NCI-H2081 (cell line): Measurements from ENCODE around the gene KAT2A.

Source experiments
- DNase-seq, 2 experiments: peaks; one replicate each; lab custom pipeline; 2025; lab: John Stamatoyannopoulos, UW

Gene KAT2A

GRCh38 chr17:42094375-42095069 is 26.6 kb downstream of the KAT2A start:
- no peak for DNase-seq

GRCh38 chr17:42092939-42093338 is 28.2 kb downstream of the KAT2A start:
- DNase-seq, result no peak

- no peak for DNase-seq
These were observed 30.0 kb downstream of the KAT2A start for GRCh38 chr17:42090964-42091790.

GRCh38 chr17:42088736-42089135 is 32.4 kb downstream of the KAT2A start:
- DNase-seq, result no peak

GRCh38 chr17:42087736-42088705 is 33.1 kb downstream of the KAT2A start:
- DNase-seq, result peak in 1 of 2 experiments; percentile 9

GRCh38 chr17:42087042-42087701 is 34.0 kb downstream of the KAT2A start:
- no peak for DNase-seq

GRCh38 chr17:42081516-42082129 is 39.5 kb downstream of the KAT2A start:
- no peak for DNase-seq

GRCh38 chr17:42079541-42079940 is 41.6 kb downstream of the KAT2A start:
- no peak for DNase-seq

GRCh38 chr17:42078396-42079043 is 42.6 kb downstream of the KAT2A start:
- no peak for DNase-seq

GRCh38 chr17:42077755-42078154 is 43.4 kb downstream of the KAT2A start:
- no peak for DNase-seq

- no peak for DNase-seq
These were observed 44.2 kb downstream of the KAT2A start for GRCh38 chr17:42076797-42077559.

- no peak for DNase-seq
These were observed 45.4 kb downstream of the KAT2A start for GRCh38 chr17:42075789-42076188.

GRCh38 chr17:42072323-42073187 is 48.6 kb downstream of the KAT2A start:
- no peak for DNase-seq

- no peak for DNase-seq
These were observed 49.4 kb downstream of the KAT2A start for GRCh38 chr17:42071810-42072209.

GRCh38 chr17:42068979-42069378 is 52.2 kb downstream of the KAT2A start:
- no peak for DNase-seq

GRCh38 chr17:42067371-42068091 is 53.6 kb downstream of the KAT2A start:
- DNase-seq, result peak; percentile 53 to 54

GRCh38 chr17:42065201-42065600 is 56.0 kb downstream of the KAT2A start:
- DNase-seq, result no peak
